HepG2 (cell line): ENCODE measurements around the gene ERF. TPM values are rescaled to one million over a fixed set of nuclear protein-coding genes. Genes with fewer than 3 reads are reported as not detected.

Experiments used
- AGO2 ChIP-seq: fragments of 200-400 bp; formaldehyde crosslinking; optimal IDR thresholded peaks from 2 replicates; pipeline ENCODE3; 2017; ENCODE audit warnings: mild to moderate bottlenecking, low read depth, low read length, moderate library complexity
- ATRX ChIP-seq: sonication (generic); formaldehyde crosslinking; IDR thresholded peaks from 2 replicates; pipeline ENCODE4 v1.4.0; 2020; ENCODE audit warnings: missing genetic modification reagents, borderline replicate concordance
- BRD4 ChIP-seq: sonication (generic); formaldehyde crosslinking; IDR thresholded peaks from 2 replicates; pipeline ENCODE4 v1.4.0; 2020; ENCODE audit warnings: missing genetic modification reagents
- ERF ChIP-seq: IDR thresholded peaks from 2 replicates; pipeline ENCODE4 v1.6.1; 2018; ENCODE audit warnings: missing biosample characterization, missing genetic modification reagents
- HIVEP1 ChIP-seq: sonication (generic); formaldehyde crosslinking; IDR thresholded peaks from 2 replicates; pipeline ENCODE4 v1.4.0; 2020; ENCODE audit warnings: mild to moderate bottlenecking, missing genetic modification reagents
- IKZF4 ChIP-seq: sonication (generic); formaldehyde crosslinking; IDR thresholded peaks from 2 replicates; pipeline ENCODE4 v1.5.1; 2020; ENCODE audit warnings: borderline replicate concordance, mild to moderate bottlenecking, low read depth, missing genetic modification reagents; ENCODE audit errors: not compliant biosample characterization
- MED13 ChIP-seq: sonication (generic); formaldehyde crosslinking; IDR thresholded peaks from 2 replicates; pipeline ENCODE4 v1.5.0; 2020; ENCODE audit warnings: missing genetic modification reagents
- MEIS1 ChIP-seq: sonication (generic); formaldehyde crosslinking; IDR thresholded peaks from 2 replicates; pipeline ENCODE4 v1.9.0; 2021; ENCODE audit warnings: mild to moderate bottlenecking, missing genetic modification reagents, moderate library complexity, borderline replicate concordance
- MIXL1 ChIP-seq: IDR thresholded peaks from 2 replicates; pipeline ENCODE4 v1.6.1; 2016
- MYNN ChIP-seq: sonication (generic); formaldehyde crosslinking; IDR thresholded peaks from 2 replicates; pipeline ENCODE4 v1.4.0; 2020; ENCODE audit warnings: mild to moderate bottlenecking, low read depth, missing genetic modification reagents
- NR0B2 ChIP-seq: sonication (generic); formaldehyde crosslinking; IDR thresholded peaks from 2 replicates; pipeline ENCODE4 v1.4.0; 2020; ENCODE audit warnings: mild to moderate bottlenecking, missing genetic modification reagents
- SNAPC2 ChIP-seq: sonication (generic); formaldehyde crosslinking; IDR thresholded peaks from 2 replicates; pipeline ENCODE4 v1.8.1; 2022; ENCODE audit warnings: mild to moderate bottlenecking, missing genetic modification reagents
- UBTF ChIP-seq: sonication (generic); formaldehyde crosslinking; IDR thresholded peaks from 2 replicates; pipeline ENCODE4 v1.4.0; 2020; ENCODE audit warnings: mild to moderate bottlenecking, missing genetic modification reagents
- ZFY ChIP-seq: sonication (generic); formaldehyde crosslinking; IDR thresholded peaks from 2 replicates; pipeline ENCODE4 v1.4.0; 2020; ENCODE audit warnings: missing genetic modification reagents
- ZNF224 ChIP-seq: sonication (generic); formaldehyde crosslinking; IDR thresholded peaks from 2 replicates; pipeline ENCODE4 v1.5.0; 2020; ENCODE audit warnings: mild to moderate bottlenecking, missing genetic modification reagents
- ZNF256 ChIP-seq: sonication (generic); formaldehyde crosslinking; conservative IDR thresholded peaks from 2 replicates; pipeline ENCODE4 v1.4.0; 2020; ENCODE audit warnings: missing genetic modification reagents
- ZNF281 ChIP-seq: sonication (generic); formaldehyde crosslinking; IDR thresholded peaks from 2 replicates; pipeline ENCODE4 v1.4.0; 2020; ENCODE audit warnings: missing genetic modification reagents, borderline replicate concordance
- ZNF530 ChIP-seq: sonication (generic); formaldehyde crosslinking; IDR thresholded peaks from 2 replicates; pipeline ENCODE4 v1.5.0; 2020; ENCODE audit warnings: low read depth, mild to moderate bottlenecking, missing genetic modification reagents
- ZNF572 ChIP-seq: sonication (generic); formaldehyde crosslinking; IDR thresholded peaks from 2 replicates; pipeline ENCODE4 v1.5.1; 2020; ENCODE audit warnings: mild to moderate bottlenecking, missing genetic modification reagents
- ZNF607 ChIP-seq: sonication (generic); formaldehyde crosslinking; IDR thresholded peaks from 2 replicates; pipeline ENCODE4 v1.5.1; 2020; ENCODE audit warnings: missing genetic modification reagents, mild to moderate bottlenecking, borderline replicate concordance
- ZNF678 ChIP-seq: sonication (generic); formaldehyde crosslinking; IDR thresholded peaks from 2 replicates; pipeline ENCODE4 v1.4.0; 2020; ENCODE audit warnings: mild to moderate bottlenecking, missing genetic modification reagents
- polyA plus RNA-seq, 8 experiments: library from polyadenylated mRNA; depleted of rRNA in 3 of 8; stranded (reverse) in 7 of 8; unstranded in 1 of 8; fragments of >200 nt; fragmentation: Illumina TruSeq in 4 of 8; extraction: Trizol in 4 of 8; gene quantifications; 2 replicates each; pipeline versions ENCODE4 v1.2.1 to v1.2.3, GENCODE V29; 2011 to 2016; ENCODE audit warnings: low read depth in 4 of 8, missing spikeins in 1 of 8, mixed read lengths in 1 of 8; ENCODE audit not compliant: insufficient read depth in 1 of 8
- total RNA-seq, 5 experiments: library from RNA; depleted of rRNA; stranded (reverse); fragments of >200 nt; fragmentation: Illumina TruSeq; extraction: Trizol; gene quantifications; 2 replicates each; pipeline ENCODE4 v1.2.3, GENCODE V29; 2016; ENCODE audit warnings: low read depth in 1 of 5

Gene ERF
- total and polyA plus RNA-seq, 2 of the 13 experiments (the other 11 are each of a cell fraction or from before 2014, with no cell fraction given), result 67.1 to 69.9 TPM

GRCh38 chr19:42216653-42217519 is 38.0 kb downstream of the ERF start (continued):
- TF ChIP-seq NR0B2 (CRISPR knock-in tag) (peak; percentile 78; the same call in 1 of the 2 replicates), HIVEP1 (CRISPR knock-in tag) (no peak; the same call in 1 of the 2 replicates), MED13 (CRISPR knock-in tag) (no peak), ZNF607 (CRISPR knock-in tag) (0 out of 2 replicates have a peak, but pooled peaks have one; percentile 14), ZNF530 (CRISPR knock-in tag) (no peak), IKZF4 (CRISPR knock-in tag) (no peak), MYNN (no peak), UBTF (CRISPR knock-in tag) (peak; percentile 68; the same call in 1 of the 2 replicates), ZNF678 (CRISPR knock-in tag) (no peak), ZNF281 (no peak), ZNF256 (CRISPR knock-in tag) (no peak), AGO2 (peak; percentile 79), ATRX (CRISPR knock-in tag) (no peak), SNAPC2 (no peak), ERF (no peak), BRD4 (CRISPR knock-in tag) (no peak), MIXL1 (CRISPR knock-in tag) (no peak), ZNF572 (CRISPR knock-in tag) (no peak), ZFY (no peak; the same call in 1 of the 2 replicates), MEIS1 (CRISPR knock-in tag) (no peak), ZNF224 (CRISPR knock-in tag) (no peak)
